Duodenal mucosa (tissue), 2 donors: ENCODE results near the gene ZNF587B.
"Not testable (repeated sequence)": the region's sequence is repeated elsewhere in the genome, so short reads cannot be mapped to it uniquely, and the experiment has no call there.

Source experiments
- H3K27ac ChIP-seq: one replicate; pipeline ENCODE4 v1.7.0; 2013; ENCODE audit warnings: low read depth, low read length
- H3K27me3 ChIP-seq, 2 donors: one replicate each; pipeline ENCODE4 v1.7.0; 2013; ENCODE audit warnings: low read length in 2 of 2, control low read depth in 1 of 2; ENCODE audit not compliant: insufficient read depth in 2 of 2, control insufficient read depth in 1 of 2
- H3K36me3 ChIP-seq, 2 donors: one replicate each; pipeline ENCODE4 v1.7.0; 2013; ENCODE audit warnings: low read length in 2 of 2, control low read depth in 1 of 2; ENCODE audit not compliant: insufficient read depth in 2 of 2, control insufficient read depth in 1 of 2
- H3K4me1 ChIP-seq, 2 donors: one replicate each; pipeline ENCODE4 v1.7.0; 2013; ENCODE audit warnings: low read length in 2 of 2, control low read depth in 1 of 2; ENCODE audit not compliant: insufficient read depth in 2 of 2, control insufficient read depth in 1 of 2
- H3K4me3 ChIP-seq, 2 donors: one replicate each; pipeline ENCODE4 v1.7.0; 2013; ENCODE audit warnings: low read length in 2 of 2, low read depth in 1 of 2
- H3K9ac ChIP-seq, 2 donors: one replicate each; pipeline ENCODE4 v1.7.0; 2013; ENCODE audit warnings: low read length in 2 of 2, low read depth in 1 of 2
- H3K9me3 ChIP-seq, 2 donors: one replicate each; pipeline ENCODE4 v1.7.0; 2013; ENCODE audit warnings: low read length in 2 of 2, control low read depth in 1 of 2; ENCODE audit not compliant: control insufficient read depth in 1 of 2

Gene ZNF587B

GRCh38 chr19:57818378-57818777 is 11.7 kb upstream of the ZNF587B start:
- no peaks in the 10 kb centered on the region for H3K9me3 ChIP-seq
- H3K27ac ChIP-seq = no peak overlapping the region
- no peak overlapping the region for H3K4me3 ChIP-seq
- H3K9ac ChIP-seq = no peak overlapping the region
- H3K27me3 ChIP-seq = no peaks in the 10 kb centered on the region
- peaks cover 0 to 7% of the 10 kb centered on the region in 2 donors for H3K36me3 ChIP-seq
- H3K4me1 ChIP-seq = peaks cover 4 to 52% of the 10 kb centered on the region in 2 donors

- no peaks in the 10 kb centered on the region for H3K27me3 ChIP-seq
- H3K36me3 ChIP-seq = peaks cover 0 to 10% of the 10 kb centered on the region in 2 donors
- peak overlapping the region; percentile 72 for H3K27ac ChIP-seq
- peak overlapping the region; percentile 94 to 100 for H3K4me3 ChIP-seq
- H3K9me3 ChIP-seq = no peaks in the 10 kb centered on the region
- H3K9ac ChIP-seq = peak overlapping the region; percentile 80 to 99
- peaks cover 5 to 46% of the 10 kb centered on the region in 2 donors for H3K4me1 ChIP-seq
Observed at GRCh38 chr19:57819475-57820148, 10.5 kb upstream of the ZNF587B start.

- H3K27me3 ChIP-seq = no peaks in the 10 kb centered on the region
- peaks cover 5 to 37% of the 10 kb centered on the region in 2 donors for H3K4me1 ChIP-seq
- peaks cover 0 to 10% of the 10 kb centered on the region in 2 donors for H3K36me3 ChIP-seq
- H3K4me3 ChIP-seq = peak overlapping the region; percentile 94 to 100
- H3K9ac ChIP-seq = peak overlapping the region; percentile 80 to 99
- H3K9me3 ChIP-seq = no peaks in the 10 kb centered on the region
- H3K27ac ChIP-seq = no peak overlapping the region
Observed at GRCh38 chr19:57820599-57820998, 9.5 kb upstream of the ZNF587B start.

- not testable (repeated sequence) for H3K27ac ChIP-seq, H3K27me3 ChIP-seq, H3K9me3 ChIP-seq
- peak overlapping the region; percentile 94 to 100 for H3K4me3 ChIP-seq
- peaks cover 5 to 35% of the 10 kb centered on the region in 2 donors for H3K4me1 ChIP-seq
- H3K9ac ChIP-seq = peak overlapping the region; percentile 80 to 99
- peaks cover 0 to 10% of the 10 kb centered on the region in 2 donors for H3K36me3 ChIP-seq
Observed at GRCh38 chr19:57821095-57821494, 9.0 kb upstream of the ZNF587B start.

DNA sequence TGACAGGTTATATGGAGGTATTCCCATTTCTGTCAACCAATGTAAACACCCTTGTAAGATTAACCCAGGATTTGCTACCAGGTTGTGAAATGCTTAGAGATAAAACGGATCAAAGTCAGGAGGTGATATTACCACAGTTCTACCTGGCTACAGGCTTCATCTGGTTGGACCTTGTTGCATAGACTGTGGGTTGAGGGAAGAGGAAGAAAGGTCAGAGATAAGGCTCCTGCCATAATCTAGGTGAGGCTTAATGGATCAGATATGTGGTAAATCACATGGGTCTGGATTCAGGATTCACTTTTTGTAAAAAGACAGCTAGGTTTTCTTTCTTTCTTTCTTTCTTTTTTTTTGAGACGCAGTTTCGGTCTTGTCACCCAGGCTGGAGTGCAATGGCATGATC is 8.6 kb upstream of the ZNF587B start:
- not testable (repeated sequence) for H3K27ac ChIP-seq, H3K4me3 ChIP-seq, H3K27me3 ChIP-seq, H3K9me3 ChIP-seq, H3K9ac ChIP-seq
- peaks cover 5 to 35% of the 10 kb centered on the region in 2 donors for H3K4me1 ChIP-seq
- H3K36me3 ChIP-seq = peaks cover 0 to 10% of the 10 kb centered on the region in 2 donors

DNA sequence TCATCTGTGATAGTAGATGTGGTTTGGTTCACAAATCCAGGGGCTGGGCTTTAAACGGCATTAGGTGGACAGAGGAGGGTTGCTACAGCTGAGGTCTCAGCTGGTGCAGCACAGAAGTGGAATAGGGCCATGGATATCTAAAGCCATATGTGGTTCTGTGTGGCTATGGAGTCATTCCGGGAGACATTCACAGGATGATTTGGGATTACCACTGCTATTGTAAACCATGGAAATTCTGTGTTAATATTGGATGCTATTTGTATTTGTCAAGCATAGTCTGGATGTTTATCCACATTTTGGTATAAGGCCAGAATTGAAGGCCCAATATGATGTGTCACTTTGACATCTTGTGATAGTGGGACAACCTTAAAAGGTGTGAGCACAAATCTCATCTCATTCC is 6.9 kb upstream of the ZNF587B start:
- H3K4me1 ChIP-seq = peaks cover 5 to 35% of the 10 kb centered on the region in 2 donors
- not testable (repeated sequence) for H3K27ac ChIP-seq, H3K9ac ChIP-seq, H3K4me3 ChIP-seq, H3K9me3 ChIP-seq, H3K27me3 ChIP-seq
- H3K36me3 ChIP-seq = peaks cover 0 to 10% of the 10 kb centered on the region in 2 donors

DNA sequence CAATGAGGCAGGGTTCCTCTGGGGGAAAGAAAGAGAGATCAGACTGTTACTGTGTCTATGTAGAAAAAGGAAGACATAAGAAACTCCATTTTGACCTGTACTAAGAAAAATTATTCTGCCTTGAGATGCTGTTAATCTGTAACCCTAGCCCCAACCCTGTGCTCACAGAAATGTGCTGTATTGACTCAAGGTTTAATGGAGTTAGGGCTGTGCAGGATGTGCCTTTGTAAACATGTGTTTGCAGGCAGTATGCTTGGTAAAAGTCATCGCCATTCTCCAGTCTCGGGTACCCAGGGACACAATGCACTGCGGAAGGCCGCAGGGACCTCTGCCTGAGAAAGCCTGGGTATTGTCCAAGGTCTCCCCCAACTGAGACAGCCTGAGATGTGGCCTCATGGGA is 6.5 kb upstream of the ZNF587B start:
- not testable (repeated sequence) for H3K27ac ChIP-seq, H3K9ac ChIP-seq, H3K4me3 ChIP-seq, H3K9me3 ChIP-seq, H3K27me3 ChIP-seq
- Histone ChIP-seq H3K36me3 (peaks cover 0 to 10% of the 10 kb centered on the region in 2 donors), H3K4me1 (peaks cover 5 to 35% of the 10 kb centered on the region in 2 donors)

GRCh38 chr19:57825511-57825910 is 4.6 kb upstream of the ZNF587B start:
- Histone ChIP-seq H3K36me3 (peaks cover 0 to 15% of the 10 kb centered on the region in 2 donors), H3K9me3 (no peaks in the 10 kb centered on the region), H3K4me1 (peaks cover 5 to 26% of the 10 kb centered on the region in 2 donors)

GRCh38 chr19:57829316-57829715 is 783 bp upstream of the ZNF587B start:
- H3K27ac ChIP-seq = no peak overlapping the region
- H3K4me3 ChIP-seq = no peak overlapping the region
- H3K4me1 ChIP-seq = peaks cover 0 to 2% of the 10 kb centered on the region in 2 donors
- no peaks in the 10 kb centered on the region for H3K9me3 ChIP-seq
- H3K36me3 ChIP-seq = peaks cover 0 to 5% of the 10 kb centered on the region in 2 donors
- no peak overlapping the region for H3K9ac ChIP-seq
- no peaks in the 10 kb centered on the region for H3K27me3 ChIP-seq

More at GRCh38 chr19:57825511-57825910, 4.6 kb upstream of the ZNF587B start:
- no peak overlapping the region for H3K27ac ChIP-seq
- H3K27me3 ChIP-seq = no peaks in the 10 kb centered on the region
- H3K9ac ChIP-seq = no peak overlapping the region
- no peak overlapping the region for H3K4me3 ChIP-seq

DNA sequence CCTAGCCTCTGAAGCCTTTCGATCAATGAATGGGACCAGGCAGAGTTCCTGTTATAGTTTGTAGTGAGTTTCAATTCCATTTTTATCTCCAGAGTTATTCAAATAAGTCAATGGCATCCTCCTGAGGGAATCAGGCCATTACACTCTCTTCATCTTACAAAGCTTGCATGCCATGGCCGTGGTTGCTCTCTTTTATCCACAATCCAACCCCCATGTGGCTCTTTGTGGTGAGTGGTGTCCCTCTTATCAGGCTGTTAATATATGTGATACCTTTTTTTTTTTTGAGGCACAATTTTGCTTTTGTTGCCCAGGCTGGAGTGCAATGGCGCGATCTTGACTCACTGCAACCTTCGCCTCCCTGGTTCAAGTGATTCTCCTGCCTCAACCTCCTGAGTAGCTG is 6.9 kb downstream of the ZNF587B start:
- H3K4me3 ChIP-seq, H3K9me3 ChIP-seq, H3K4me1 ChIP-seq, H3K27me3 ChIP-seq, H3K9ac ChIP-seq, H3K27ac ChIP-seq: not testable (repeated sequence)
- peaks cover 10 to 30% of the 10 kb centered on the region in 2 donors for H3K36me3 ChIP-seq
